GM13977 (cell line): ENCODE measurements around the gene MCUB.

Experiments used
- DNase-seq: peaks from one replicate; pipeline ENCODE4 v3.0.0; 2012; ENCODE audit warnings: low spot score
- in situ Hi-C: fragments of 300-500 bp; cut with MboI; formaldehyde crosslinking; loops from one replicate; pipeline ENCODE4 v1.12.0; 2022; ENCODE audit warnings: low sequenced_read_pairs, low pct_unique_long_range_greater_than_20kb, mixed read lengths, inconsistent platforms; ENCODE audit not compliant: unreplicated experiment
- TF ChIP-seq, protein P1 (sequence below): IDR thresholded peaks from 2 replicates; pipeline ENCODE4 v1.5.1; 2012; ENCODE audit warnings: mild to moderate bottlenecking, control low read depth; ENCODE audit not compliant: insufficient read depth; ENCODE audit errors: extremely low read depth, missing control alignments

MCUB gene

DNA sequence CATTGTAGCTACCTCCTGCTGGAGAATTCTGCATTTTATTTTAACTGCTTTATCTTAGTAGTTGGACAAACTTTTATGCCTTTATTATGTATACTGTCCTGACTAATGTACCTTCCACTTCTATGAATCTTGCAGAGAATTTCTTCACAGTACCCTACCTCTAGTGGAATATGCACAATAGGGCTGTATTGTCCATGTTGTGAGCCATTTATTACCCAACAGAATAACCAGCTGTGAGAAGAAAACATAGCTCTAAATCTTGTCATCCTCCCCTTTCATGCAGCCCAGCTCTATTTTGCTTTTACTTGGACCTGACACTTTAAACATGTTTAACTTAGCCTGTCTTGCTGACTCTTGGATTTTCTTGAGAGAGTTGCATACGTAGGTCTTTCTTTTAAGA is 56.2 kb downstream of the MCUB start:
- in situ Hi-C loops = no loop called here
- no peak for DNase-seq
- TF ChIP-seq, protein P1, sequence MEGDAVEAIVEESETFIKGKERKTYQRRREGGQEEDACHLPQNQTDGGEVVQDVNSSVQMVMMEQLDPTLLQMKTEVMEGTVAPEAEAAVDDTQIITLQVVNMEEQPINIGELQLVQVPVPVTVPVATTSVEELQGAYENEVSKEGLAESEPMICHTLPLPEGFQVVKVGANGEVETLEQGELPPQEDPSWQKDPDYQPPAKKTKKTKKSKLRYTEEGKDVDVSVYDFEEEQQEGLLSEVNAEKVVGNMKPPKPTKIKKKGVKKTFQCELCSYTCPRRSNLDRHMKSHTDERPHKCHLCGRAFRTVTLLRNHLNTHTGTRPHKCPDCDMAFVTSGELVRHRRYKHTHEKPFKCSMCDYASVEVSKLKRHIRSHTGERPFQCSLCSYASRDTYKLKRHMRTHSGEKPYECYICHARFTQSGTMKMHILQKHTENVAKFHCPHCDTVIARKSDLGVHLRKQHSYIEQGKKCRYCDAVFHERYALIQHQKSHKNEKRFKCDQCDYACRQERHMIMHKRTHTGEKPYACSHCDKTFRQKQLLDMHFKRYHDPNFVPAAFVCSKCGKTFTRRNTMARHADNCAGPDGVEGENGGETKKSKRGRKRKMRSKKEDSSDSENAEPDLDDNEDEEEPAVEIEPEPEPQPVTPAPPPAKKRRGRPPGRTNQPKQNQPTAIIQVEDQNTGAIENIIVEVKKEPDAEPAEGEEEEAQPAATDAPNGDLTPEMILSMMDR = no peak

GRCh38 chr4:109622626-109623025 is 62.6 kb downstream of the MCUB start:
- in situ Hi-C loops = no loop called here
- TF ChIP-seq, protein P1 = no peak
- no peak for DNase-seq

DNA sequence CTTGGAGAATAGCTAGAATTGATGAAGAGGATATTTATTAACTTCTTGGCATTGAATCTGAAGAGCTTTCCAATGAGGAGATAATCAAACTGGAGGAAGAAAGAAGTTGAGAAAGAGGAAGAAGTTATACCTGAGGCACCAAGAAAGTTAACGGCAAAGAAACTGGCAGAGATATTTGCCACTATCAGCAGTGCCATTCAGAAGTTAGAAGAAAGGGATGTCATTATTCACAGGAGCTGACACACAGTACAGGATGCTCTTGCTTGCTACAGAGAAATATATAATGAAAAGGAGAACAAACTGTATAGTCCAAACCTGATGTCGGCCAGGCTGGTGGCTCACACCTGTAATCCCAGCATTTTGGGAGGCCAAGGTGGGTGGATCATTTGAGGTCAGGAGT is 64.5 kb downstream of the MCUB start:
- in situ Hi-C loops = no loop called here
- TF ChIP-seq, protein P1 = no peak
- DNase-seq = no peak

DNA sequence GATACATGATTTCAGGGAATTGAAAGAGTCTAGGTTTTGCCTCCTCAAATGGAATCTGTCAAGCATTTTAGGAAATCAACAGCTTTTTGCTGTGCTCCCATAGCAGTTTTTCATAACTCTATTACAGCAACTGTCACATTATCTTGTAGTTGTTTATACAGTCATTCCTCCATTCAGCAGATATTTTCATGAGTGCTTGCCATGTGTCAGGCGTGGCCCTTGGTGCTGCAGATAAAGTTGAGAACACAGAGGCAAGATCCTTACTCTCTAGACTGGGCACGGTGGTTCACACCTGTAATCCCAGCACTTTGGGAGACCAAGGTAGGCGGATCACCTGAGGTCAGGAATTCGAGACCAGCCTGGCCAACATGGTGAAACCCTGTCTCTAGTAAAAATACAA is 67.3 kb downstream of the MCUB start:
- no peak for DNase-seq
- TF ChIP-seq, protein P1 = no peak
- in situ Hi-C loops = no loop called here

DNA sequence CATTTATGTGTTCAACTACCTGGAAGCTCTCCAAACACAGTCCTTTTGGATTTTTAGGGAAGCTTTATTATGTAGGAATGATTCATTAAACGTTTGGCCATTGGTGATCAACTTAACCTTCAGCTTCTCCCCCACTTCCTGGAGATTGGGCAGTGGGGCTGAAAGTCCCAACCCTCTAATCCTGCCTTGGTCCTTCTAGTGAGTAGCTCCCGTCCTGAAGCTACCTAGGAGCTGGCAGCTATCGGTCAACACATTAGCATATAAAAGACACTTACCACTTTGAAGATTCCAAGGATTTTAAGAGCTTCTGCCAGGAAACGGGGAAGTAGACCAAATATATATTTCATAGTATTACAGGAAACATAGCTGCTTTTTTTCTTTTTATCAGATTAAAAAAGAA is 69.7 kb downstream of the MCUB start:
- in situ Hi-C loops = no loop called here
- TF ChIP-seq, protein P1 = no peak
- DNase-seq = no peak

- DNase-seq = no peak
- in situ Hi-C loops = no loop called here
- TF ChIP-seq, protein P1 = no peak
Measured at GRCh38 chr4:109631532-109632108, 71.6 kb downstream of the MCUB start.

- TF ChIP-seq, protein P1 = no peak
- in situ Hi-C loops = no loop called here
- no peak for DNase-seq
Measured at GRCh38 chr4:109640644-109641043, 80.6 kb downstream of the MCUB start.
